ENCODE results near the gene CAPZA1.

CAPZA1 gene

DNA sequence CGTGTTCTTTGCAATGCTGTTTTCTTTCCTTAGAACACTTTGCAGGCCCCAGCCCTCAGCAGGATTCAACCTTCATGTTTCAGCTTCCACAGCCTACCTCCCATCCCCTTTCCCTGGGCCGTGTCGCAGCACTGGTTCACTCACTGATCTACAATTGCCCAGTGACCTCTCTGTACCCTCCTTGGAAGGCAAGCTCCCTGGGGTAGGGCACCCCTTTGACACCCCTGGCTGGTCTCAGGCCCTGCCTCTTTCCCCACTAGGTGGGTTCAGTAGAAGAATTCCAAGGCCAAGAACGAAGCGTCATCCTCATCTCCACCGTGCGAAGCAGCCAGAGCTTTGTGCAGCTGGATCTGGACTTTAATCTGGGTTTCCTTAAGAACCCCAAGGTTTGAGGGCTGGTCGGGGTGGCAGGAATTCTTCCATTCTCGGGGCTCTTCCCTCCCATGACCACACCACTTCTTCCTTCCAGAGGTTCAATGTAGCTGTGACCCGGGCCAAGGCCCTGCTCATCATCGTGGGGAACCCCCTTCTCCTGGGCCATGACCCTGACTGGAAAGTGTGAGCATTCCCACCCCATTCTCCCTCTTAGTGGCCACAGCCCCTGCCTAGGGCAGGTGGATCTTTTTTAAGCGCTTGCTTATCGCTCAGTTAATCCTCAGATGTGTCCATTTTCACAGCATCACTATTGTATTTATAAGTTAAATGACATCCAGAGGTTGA is 80.0 kb downstream of the CAPZA1 start:
- TF ChIP-seq, protein P1, sequence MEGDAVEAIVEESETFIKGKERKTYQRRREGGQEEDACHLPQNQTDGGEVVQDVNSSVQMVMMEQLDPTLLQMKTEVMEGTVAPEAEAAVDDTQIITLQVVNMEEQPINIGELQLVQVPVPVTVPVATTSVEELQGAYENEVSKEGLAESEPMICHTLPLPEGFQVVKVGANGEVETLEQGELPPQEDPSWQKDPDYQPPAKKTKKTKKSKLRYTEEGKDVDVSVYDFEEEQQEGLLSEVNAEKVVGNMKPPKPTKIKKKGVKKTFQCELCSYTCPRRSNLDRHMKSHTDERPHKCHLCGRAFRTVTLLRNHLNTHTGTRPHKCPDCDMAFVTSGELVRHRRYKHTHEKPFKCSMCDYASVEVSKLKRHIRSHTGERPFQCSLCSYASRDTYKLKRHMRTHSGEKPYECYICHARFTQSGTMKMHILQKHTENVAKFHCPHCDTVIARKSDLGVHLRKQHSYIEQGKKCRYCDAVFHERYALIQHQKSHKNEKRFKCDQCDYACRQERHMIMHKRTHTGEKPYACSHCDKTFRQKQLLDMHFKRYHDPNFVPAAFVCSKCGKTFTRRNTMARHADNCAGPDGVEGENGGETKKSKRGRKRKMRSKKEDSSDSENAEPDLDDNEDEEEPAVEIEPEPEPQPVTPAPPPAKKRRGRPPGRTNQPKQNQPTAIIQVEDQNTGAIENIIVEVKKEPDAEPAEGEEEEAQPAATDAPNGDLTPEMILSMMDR (IDR thresholded peaks at IDR 0.05; ENCODE audit: low read depth, low read length, missing control alignments): no peak
- no peak overlapping the region for H3K4me3 ChIP-seq (ENCODE audit: low read depth, low read length)
- DNase-seq (ENCODE audit: low read depth): no peak

DNA sequence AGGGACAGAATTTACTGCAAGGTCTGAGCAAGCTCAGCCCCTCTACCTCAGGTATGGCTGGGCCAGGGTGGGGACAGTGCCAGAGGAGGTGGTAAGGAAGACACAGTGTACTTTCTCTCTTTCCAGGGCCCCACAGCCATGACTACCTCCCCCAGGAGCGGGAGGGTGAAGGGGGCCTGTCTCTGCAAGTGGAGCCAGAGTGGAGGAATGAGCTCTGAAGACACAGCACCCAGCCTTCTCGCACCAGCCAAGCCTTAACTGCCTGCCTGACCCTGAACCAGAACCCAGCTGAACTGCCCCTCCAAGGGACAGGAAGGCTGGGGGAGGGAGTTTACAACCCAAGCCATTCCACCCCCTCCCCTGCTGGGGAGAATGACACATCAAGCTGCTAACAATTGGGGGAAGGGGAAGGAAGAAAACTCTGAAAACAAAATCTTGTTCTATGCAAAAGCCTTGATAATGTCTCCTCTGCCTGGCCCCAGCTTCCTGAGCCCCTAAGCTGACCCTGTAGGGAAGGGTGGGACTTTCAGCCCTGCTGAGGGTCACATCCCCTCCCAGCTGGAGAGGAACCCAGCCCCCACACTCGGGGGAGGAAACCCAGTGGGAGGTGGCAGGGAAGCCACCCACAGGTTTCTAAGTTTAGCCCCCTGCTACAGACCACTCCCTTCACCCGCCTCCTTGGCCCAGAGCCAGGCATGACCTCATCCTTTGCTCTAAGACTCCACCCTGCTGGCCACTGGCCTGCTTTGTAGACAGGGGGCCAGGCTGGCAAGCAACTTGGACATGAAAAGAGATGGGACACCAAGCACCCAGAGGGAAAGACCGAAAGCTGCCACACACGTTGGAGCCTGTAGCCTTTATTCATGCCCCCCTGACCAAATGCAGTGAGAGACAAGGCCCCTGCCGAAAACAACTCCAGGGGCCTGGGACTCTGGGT is 80.9 kb downstream of the CAPZA1 start:
- TF ChIP-seq, protein P1 (IDR thresholded peaks at IDR 0.05; ENCODE audit: low read depth, low read length, missing control alignments): no peak
- no peak overlapping the region for H3K4me3 ChIP-seq (ENCODE audit: low read depth, low read length)
- DNase-seq (ENCODE audit: low read depth): peak; percentile 50

DNA sequence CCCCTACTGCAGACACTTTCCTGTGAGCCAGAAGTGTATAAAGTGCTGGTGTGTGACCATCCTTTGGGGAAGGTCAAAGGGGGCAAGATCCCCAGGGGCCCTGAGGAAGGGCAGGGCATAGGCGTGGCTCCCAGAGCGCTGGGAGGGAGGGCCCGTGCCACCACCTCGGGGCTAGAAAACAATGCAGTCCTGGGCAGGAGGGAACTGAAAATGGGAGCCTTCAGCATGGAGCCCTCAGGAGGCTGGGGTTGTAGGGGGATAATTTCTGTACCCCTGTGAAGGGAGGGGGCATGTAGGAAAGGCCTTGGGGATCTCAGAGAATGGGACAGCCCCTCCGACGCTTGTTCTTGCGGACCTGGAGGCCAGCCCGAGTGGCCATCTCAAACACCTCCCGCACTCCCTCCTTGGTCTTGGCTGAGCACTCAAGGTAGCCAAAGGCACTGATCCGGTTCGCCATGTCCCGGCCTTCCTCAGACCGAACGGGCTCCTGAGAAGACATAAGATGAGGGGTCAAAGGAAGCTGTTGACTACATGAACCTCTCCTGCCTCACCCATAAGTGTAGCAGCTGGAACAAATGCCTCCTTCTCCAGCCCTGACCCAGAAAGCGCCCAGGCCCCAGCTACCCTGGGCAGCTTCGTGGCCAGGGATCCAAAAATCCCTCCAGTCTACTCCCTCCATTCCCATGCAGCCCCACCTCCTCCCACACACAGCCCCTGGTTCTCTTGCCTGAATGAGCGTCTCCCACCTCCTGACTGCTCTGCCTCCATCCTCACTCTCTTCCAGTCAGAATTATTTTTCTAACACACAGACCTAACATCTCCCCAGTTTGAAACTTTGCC is 81.8 kb downstream of the CAPZA1 start:
- no peak for DNase-seq (ENCODE audit: low read depth)
- no peak overlapping the region for H3K4me3 ChIP-seq (ENCODE audit: low read depth, low read length)
- TF ChIP-seq, protein P1 (IDR thresholded peaks at IDR 0.05; ENCODE audit: low read depth, low read length, missing control alignments): no peak

- TF ChIP-seq, protein P1 (IDR thresholded peaks at IDR 0.05; ENCODE audit: low read depth, low read length, missing control alignments): no peak
- DNase-seq (ENCODE audit: low read depth): no peak
These were observed 82.4 kb downstream of the CAPZA1 start for GRCh38 chr1:112702067-112702395.

DNA sequence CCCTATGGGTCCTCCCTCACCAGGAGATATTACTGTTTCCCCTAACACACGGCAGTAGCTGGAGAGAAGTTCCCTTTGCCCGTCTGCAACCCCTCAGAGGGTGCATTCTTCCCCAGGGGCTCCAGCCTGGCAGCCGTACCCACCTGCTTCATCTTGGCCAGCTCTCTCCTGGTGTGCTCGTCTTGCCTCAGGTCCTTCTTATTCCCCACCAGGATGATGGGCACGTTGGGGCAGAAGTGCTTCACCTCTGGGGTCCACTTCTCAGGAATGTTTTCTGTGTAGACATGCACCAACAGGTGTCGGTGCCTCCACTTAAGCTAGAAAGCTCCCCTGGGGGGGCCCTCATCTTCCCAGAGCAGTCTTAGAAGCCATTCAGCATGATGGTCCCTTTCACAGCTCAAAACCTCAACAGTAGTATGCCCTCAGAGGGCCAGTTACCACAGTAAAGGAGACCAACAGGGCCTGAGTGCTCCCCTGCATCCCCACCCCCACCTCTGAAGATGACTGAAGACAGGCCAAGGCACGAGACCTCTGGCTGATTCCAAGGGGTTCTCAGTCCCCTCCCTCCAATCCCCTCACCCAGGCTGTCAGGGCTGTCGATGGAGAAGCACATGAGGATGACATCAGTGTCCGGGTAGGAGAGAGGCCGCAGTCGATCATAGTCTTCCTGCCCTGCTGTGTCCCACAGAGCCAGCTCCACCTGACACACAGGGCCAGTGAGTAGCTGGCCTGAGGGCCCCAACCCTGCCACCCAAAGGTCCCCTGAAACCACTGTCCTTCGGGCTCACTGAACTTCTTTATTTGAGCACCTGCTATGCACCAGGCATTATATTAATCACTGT is 83.0 kb downstream of the CAPZA1 start:
- no peak overlapping the region for H3K4me3 ChIP-seq (ENCODE audit: low read depth, low read length)
- TF ChIP-seq, protein P1 (IDR thresholded peaks at IDR 0.05; ENCODE audit: low read depth, low read length, missing control alignments): no peak
- DNase-seq (ENCODE audit: low read depth): no peak

More at GRCh38 chr1:112702067-112702395, 82.4 kb downstream of the CAPZA1 start:
- no peak overlapping the region for H3K4me3 ChIP-seq (ENCODE audit: low read depth, low read length)

DNA sequence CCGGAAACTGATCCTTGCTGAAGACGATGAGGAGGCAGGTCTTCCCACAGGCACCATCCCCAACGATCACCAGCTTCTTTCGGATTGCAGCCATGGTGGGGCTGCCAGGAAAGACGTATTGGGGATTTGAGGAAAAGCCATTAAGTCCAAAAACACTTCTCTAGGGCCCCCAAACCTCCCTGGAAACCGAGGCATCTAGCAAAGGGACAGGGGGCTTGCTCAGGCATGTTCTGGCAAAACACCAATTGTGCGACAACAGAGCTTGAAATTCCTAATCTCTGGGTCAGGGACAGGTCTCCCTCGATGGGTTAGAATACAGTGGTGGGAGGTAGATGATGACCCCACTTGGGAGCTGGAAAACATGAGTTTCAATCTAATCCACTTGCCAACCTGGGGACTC is 84.1 kb downstream of the CAPZA1 start:
- TF ChIP-seq, protein P1 (IDR thresholded peaks at IDR 0.05; ENCODE audit: low read depth, low read length, missing control alignments): no peak
- no peak for DNase-seq (ENCODE audit: low read depth)
- no peak overlapping the region; the same call in 1 of the 2 replicates for H3K4me3 ChIP-seq (ENCODE audit: low read depth, low read length)
